GM12878 (cell line): Measurements from ENCODE around the gene ATG4B. TPM values are rescaled to one million over a fixed set of nuclear protein-coding genes. Genes with fewer than 3 reads are reported as not detected.

ENCODE experiments used
- ATF7 ChIP-seq: fragments of 450-650 bp; IDR thresholded peaks from 2 replicates; pipeline ENCODE4 v1.6.1; 2016; ENCODE audit warnings: low read depth, mild to moderate bottlenecking
- GABPA ChIP-seq: IDR thresholded peaks from 2 replicates; pipeline ENCODE4 v1.6.1; 2014; ENCODE audit warnings: antibody characterized with exemption, low read depth, mild to moderate bottlenecking, inconsistent platforms
- MTA3 ChIP-seq: IDR thresholded peaks from 2 replicates; pipeline ENCODE4 v1.6.1; 2012; ENCODE audit warnings: low read length, inconsistent platforms, borderline replicate concordance
- SMAD1 ChIP-seq: fragments of 450-650 bp; IDR thresholded peaks from 2 replicates; pipeline ENCODE4 v1.6.1; 2018; ENCODE audit warnings: mild to moderate bottlenecking, low read depth; ENCODE audit not compliant: partially characterized antibody
- SMC3 ChIP-seq: IDR thresholded peaks from 2 replicates; pipeline ENCODE4 v1.6.1; 2011; ENCODE audit warnings: low read length, improper control_type of control experiment, borderline replicate concordance
- ZBTB33 ChIP-seq: fragments of 450-650 bp; IDR thresholded peaks from 2 replicates; pipeline ENCODE4 v1.6.1; 2017; ENCODE audit warnings: mild to moderate bottlenecking
- polyA plus RNA-seq, 11 experiments: library from polyadenylated mRNA; depleted of rRNA in 4 of 11; unstranded in 6 of 11; stranded (reverse) in 5 of 11; fragments of >200 nt; fragmentation: Nextera tagmentation in 4 of 11; fragmentation: Illumina TruSeq in 1 of 11; extraction: Ambion mirVana in 4 of 11; extraction: Trizol in 1 of 11; gene quantifications; 1 replicate in 1 of 11; 2 replicates in 10 of 11; pipeline versions ENCODE4 v1.2.1 to v1.2.3, GENCODE V29; 2011 to 2016; ENCODE audit warnings: inconsistent platforms in 2 of 11, missing spikeins in 2 of 11, low read depth in 1 of 11
- total RNA-seq, 4 experiments: library from RNA; depleted of rRNA in 3 of 4; stranded (reverse); fragments of >200 nt in 3 of 4; fragmentation: Illumina TruSeq in 1 of 4; extraction: Trizol in 1 of 4; gene quantifications; 2 replicates each; pipeline versions ENCODE4 v1.2.1 to v1.2.3, GENCODE V29; 2013 to 2021
- TF ChIP-seq, protein P1 (sequence below): fragments of 450-650 bp; formaldehyde crosslinking; IDR thresholded peaks from 2 replicates; pipeline ENCODE4 v1.5.0; 2022; ENCODE audit warnings: mild to moderate bottlenecking, missing genetic modification characterization

The ATG4B gene
- total and polyA plus RNA-seq, 10 of the 15 experiments (the other 5 are each of a cell fraction or from before 2014, with no cell fraction given) = 5.8 to 84.1 (median 64.9) TPM

DNA sequence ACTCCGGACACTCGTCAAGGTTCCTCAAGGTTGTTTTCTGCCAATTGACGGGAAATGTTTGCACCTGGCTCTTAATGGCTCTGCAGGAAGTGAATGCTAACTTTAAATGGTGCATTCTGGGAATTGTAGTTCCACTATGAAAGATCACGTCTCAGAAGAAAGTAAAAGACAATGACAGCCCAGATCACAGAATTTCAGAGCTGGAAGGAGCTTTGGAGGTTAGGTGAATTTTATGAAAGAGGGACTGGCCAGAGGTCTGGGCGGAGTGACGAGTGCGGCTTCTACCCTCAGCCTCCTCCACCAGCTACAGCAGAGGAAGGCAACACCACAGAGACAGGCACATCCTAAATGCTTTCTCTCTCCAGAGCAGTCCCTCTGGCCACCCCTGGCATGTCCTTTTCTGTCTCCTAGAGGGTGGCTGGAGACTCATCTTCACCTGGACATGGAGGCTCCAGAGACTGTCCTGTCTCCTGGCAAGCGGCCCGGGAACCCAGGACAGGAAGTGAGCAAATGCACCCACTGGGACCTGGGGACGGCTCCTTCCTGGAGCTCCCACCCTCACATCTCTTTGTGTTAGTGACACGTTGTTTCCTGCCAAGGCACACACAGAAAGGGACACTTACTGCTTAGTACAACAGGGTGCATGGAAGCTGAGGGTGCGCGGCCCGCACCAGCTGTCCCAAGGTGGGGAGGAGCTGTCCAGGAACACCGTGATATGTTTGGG, 19.9 kb upstream of the ATG4B start (continued):
- TF ChIP-seq, protein P1, sequence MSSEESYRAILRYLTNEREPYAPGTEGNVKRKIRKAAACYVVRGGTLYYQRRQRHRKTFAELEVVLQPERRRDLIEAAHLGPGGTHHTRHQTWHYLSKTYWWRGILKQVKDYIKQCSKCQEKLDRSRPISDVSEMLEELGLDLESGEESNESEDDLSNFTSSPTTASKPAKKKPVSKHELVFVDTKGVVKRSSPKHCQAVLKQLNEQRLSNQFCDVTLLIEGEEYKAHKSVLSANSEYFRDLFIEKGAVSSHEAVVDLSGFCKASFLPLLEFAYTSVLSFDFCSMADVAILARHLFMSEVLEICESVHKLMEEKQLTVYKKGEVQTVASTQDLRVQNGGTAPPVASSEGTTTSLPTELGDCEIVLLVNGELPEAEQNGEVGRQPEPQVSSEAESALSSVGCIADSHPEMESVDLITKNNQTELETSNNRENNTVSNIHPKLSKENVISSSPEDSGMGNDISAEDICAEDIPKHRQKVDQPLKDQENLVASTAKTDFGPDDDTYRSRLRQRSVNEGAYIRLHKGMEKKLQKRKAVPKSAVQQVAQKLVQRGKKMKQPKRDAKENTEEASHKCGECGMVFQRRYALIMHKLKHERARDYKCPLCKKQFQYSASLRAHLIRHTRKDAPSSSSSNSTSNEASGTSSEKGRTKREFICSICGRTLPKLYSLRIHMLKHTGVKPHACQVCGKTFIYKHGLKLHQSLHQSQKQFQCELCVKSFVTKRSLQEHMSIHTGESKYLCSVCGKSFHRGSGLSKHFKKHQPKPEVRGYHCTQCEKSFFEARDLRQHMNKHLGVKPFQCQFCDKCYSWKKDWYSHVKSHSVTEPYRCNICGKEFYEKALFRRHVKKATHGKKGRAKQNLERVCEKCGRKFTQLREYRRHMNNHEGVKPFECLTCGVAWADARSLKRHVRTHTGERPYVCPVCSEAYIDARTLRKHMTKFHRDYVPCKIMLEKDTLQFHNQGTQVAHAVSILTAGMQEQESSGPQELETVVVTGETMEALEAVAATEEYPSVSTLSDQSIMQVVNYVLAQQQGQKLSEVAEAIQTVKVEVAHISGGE (CRISPR knock-in tag) = no peak
- TF ChIP-seq ZBTB33 = no peak
- TF ChIP-seq SMAD1 = no peak
- peak; percentile 89 for TF ChIP-seq GABPA
- TF ChIP-seq SMC3 = no peak
- no peak for TF ChIP-seq MTA3
- TF ChIP-seq ATF7 = no peak
